ENCODE data around the gene CYP3A7. TPM values are rescaled to one million over a fixed set of nuclear protein-coding genes. Genes with fewer than 3 reads are reported as not detected.
A peak's percentile ranks its signal among the peaks of the same experiment; 100 is the strongest.

CYP3A7 gene
- total and polyA plus RNA-seq, 2 of the 13 experiments (the other 11 are each of a cell fraction or from before 2014, with no cell fraction given), result 5.8 to 6.4 TPM

DNA sequence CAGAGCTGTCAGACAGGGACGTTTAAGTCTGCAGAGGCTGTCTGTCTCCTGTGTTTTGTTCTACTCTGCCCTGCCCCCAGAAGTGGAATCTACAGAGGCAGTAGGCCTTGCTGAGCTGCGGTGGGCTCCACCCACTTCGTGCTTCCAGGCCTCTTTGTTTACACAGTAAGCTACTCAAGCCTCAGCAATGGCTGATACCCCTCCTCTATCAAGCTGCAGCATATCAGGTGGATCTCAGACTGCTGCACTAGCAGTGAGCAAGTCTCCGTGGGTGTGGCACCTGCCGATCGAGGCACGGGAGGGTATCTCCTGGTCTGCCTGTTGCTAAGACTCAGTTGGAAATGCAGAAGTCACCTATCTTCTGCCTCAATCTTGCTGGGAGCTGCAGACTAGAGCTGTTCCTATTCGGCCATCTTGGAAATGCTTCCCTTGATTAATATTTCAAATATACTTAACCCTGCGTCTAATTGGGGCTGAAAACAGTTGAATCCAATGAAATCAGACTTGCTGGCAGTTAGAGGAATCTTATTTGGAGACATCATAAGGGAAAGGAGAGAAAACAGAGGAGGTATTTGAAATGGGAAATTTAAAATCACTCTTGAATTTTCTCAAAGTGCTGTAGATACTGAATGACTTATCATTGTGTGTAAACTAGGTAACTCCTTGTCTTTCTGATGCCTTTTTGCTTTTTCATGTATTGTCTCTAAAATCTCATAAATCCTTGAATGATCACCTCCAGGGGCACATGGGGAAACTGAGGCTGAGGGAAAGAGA lies 41.4 kb downstream of the CYP3A7 start (continued):
- TF ChIP-seq, protein P1, sequence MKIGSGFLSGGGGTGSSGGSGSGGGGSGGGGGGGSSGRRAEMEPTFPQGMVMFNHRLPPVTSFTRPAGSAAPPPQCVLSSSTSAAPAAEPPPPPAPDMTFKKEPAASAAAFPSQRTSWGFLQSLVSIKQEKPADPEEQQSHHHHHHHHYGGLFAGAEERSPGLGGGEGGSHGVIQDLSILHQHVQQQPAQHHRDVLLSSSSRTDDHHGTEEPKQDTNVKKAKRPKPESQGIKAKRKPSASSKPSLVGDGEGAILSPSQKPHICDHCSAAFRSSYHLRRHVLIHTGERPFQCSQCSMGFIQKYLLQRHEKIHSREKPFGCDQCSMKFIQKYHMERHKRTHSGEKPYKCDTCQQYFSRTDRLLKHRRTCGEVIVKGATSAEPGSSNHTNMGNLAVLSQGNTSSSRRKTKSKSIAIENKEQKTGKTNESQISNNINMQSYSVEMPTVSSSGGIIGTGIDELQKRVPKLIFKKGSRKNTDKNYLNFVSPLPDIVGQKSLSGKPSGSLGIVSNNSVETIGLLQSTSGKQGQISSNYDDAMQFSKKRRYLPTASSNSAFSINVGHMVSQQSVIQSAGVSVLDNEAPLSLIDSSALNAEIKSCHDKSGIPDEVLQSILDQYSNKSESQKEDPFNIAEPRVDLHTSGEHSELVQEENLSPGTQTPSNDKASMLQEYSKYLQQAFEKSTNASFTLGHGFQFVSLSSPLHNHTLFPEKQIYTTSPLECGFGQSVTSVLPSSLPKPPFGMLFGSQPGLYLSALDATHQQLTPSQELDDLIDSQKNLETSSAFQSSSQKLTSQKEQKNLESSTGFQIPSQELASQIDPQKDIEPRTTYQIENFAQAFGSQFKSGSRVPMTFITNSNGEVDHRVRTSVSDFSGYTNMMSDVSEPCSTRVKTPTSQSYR (CRISPR knock-in tag; IDR thresholded peaks at IDR 0.05; ENCODE audit: borderline replicate concordance), result peak; percentile 87; the same call in 1 of the 2 replicates
- no peak for TF ChIP-seq HNRNPH1 (optimal IDR thresholded peaks at IDR 0.05; ENCODE audit: low read depth, low read length)
- TF ChIP-seq, protein P2, sequence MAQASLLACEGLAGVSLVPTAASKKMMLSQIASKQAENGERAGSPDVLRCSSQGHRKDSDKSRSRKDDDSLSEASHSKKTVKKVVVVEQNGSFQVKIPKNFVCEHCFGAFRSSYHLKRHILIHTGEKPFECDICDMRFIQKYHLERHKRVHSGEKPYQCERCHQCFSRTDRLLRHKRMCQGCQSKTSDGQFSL (CRISPR knock-in tag; IDR thresholded peaks at IDR 0.05), result peak; percentile 56; the same call in 1 of the 2 replicates
- no peak for TF ChIP-seq ZNF556 (CRISPR knock-in tag; IDR thresholded peaks at IDR 0.05; ENCODE audit: borderline replicate concordance)
- TF ChIP-seq, protein P3, sequence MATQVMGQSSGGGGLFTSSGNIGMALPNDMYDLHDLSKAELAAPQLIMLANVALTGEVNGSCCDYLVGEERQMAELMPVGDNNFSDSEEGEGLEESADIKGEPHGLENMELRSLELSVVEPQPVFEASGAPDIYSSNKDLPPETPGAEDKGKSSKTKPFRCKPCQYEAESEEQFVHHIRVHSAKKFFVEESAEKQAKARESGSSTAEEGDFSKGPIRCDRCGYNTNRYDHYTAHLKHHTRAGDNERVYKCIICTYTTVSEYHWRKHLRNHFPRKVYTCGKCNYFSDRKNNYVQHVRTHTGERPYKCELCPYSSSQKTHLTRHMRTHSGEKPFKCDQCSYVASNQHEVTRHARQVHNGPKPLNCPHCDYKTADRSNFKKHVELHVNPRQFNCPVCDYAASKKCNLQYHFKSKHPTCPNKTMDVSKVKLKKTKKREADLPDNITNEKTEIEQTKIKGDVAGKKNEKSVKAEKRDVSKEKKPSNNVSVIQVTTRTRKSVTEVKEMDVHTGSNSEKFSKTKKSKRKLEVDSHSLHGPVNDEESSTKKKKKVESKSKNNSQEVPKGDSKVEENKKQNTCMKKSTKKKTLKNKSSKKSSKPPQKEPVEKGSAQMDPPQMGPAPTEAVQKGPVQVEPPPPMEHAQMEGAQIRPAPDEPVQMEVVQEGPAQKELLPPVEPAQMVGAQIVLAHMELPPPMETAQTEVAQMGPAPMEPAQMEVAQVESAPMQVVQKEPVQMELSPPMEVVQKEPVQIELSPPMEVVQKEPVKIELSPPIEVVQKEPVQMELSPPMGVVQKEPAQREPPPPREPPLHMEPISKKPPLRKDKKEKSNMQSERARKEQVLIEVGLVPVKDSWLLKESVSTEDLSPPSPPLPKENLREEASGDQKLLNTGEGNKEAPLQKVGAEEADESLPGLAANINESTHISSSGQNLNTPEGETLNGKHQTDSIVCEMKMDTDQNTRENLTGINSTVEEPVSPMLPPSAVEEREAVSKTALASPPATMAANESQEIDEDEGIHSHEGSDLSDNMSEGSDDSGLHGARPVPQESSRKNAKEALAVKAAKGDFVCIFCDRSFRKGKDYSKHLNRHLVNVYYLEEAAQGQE (IDR thresholded peaks at IDR 0.05; ENCODE audit: borderline replicate concordance in 1 of 2, low read depth in 1 of 2, low read length in 2 of 2), result peak in 1 of 2 experiments; percentile 46; a peak in 1 of 4 replicates
- TF ChIP-seq TBX2 (CRISPR knock-in tag; IDR thresholded peaks at IDR 0.05; ENCODE audit: borderline replicate concordance), result peak; percentile 80
- peak; percentile 70 for TF ChIP-seq BCL6 (CRISPR knock-in tag; IDR thresholded peaks at IDR 0.05)
- TF ChIP-seq MED8 (CRISPR knock-in tag; IDR thresholded peaks at IDR 0.05; ENCODE audit: insufficient replicate concordance), result no peak
- peak; percentile 73; the same call in 1 of the 2 replicates for TF ChIP-seq KLF9 (CRISPR knock-in tag; IDR thresholded peaks at IDR 0.05; ENCODE audit: low read depth)
- no peak for TF ChIP-seq MTA3 (CRISPR knock-in tag; IDR thresholded peaks at IDR 0.05)
- TF ChIP-seq, protein P4, sequence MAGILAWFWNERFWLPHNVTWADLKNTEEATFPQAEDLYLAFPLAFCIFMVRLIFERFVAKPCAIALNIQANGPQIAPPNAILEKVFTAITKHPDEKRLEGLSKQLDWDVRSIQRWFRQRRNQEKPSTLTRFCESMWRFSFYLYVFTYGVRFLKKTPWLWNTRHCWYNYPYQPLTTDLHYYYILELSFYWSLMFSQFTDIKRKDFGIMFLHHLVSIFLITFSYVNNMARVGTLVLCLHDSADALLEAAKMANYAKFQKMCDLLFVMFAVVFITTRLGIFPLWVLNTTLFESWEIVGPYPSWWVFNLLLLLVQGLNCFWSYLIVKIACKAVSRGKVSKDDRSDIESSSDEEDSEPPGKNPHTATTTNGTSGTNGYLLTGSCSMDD (CRISPR knock-in tag; IDR thresholded peaks at IDR 0.05), result no peak
- TF ChIP-seq ZNF775 (CRISPR knock-in tag; IDR thresholded peaks at IDR 0.05; ENCODE audit: borderline replicate concordance), result no peak
- peak; percentile 93; the same call in 1 of the 2 replicates for TF ChIP-seq NFKB2 (CRISPR knock-in tag; IDR thresholded peaks at IDR 0.05; ENCODE audit: borderline replicate concordance)
- TF ChIP-seq, protein P5, sequence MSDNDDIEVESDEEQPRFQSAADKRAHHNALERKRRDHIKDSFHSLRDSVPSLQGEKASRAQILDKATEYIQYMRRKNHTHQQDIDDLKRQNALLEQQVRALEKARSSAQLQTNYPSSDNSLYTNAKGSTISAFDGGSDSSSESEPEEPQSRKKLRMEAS (IDR thresholded peaks at IDR 0.05), result peak; percentile 86
- peak; percentile 50 for TF ChIP-seq THAP11 (CRISPR knock-in tag; IDR thresholded peaks at IDR 0.05)
- TF ChIP-seq JUND (CRISPR knock-in tag; IDR thresholded peaks at IDR 0.05), result no peak
- TF ChIP-seq ONECUT2 (CRISPR knock-in tag; IDR thresholded peaks at IDR 0.05), result 0 out of 2 replicates have a peak, but pooled peaks have one; percentile 17
- TF ChIP-seq SAP130 (CRISPR knock-in tag; IDR thresholded peaks at IDR 0.05; ENCODE audit: low read depth), result peak; percentile 75
- no peak for TF ChIP-seq NPAS2 (CRISPR knock-in tag; IDR thresholded peaks at IDR 0.05; ENCODE audit: borderline replicate concordance)
- TF ChIP-seq RFX3 (CRISPR knock-in tag; IDR thresholded peaks at IDR 0.05), result no peak
- TF ChIP-seq ZBTB7B (CRISPR knock-in tag; IDR thresholded peaks at IDR 0.05), result peak; percentile 91; the same call in 1 of the 2 replicates
- no peak for TF ChIP-seq TBP (CRISPR knock-in tag; IDR thresholded peaks at IDR 0.05)
